Lung (tissue), 12 donors: ENCODE measurements around the gene SLC35F3. TPM values are rescaled to one million over a fixed set of nuclear protein-coding genes. Genes with fewer than 3 reads are reported as not detected.

ENCODE experiments used
- ATAC-seq: fragments of 200-7000 bp; cut with Tn5 transposase; one replicate; pipeline ENCODE4 v1.9.1; 2020; ENCODE audit warnings: moderate number of reproducible peaks; ENCODE audit not compliant: insufficient read depth, low FRiP score
- DNase-seq, 3 donors: peaks; one replicate each; pipeline ENCODE4 v3.0.0-alpha.2; 2013 to 2017
- H3K27ac ChIP-seq, 2 donors: one replicate each; pipeline ENCODE4 v1.5.1; 2013; ENCODE audit warnings: mild to moderate bottlenecking in 2 of 2, moderate library complexity in 2 of 2, control low read depth in 1 of 2, inconsistent platforms in 1 of 2, low read depth in 1 of 2, low read length in 1 of 2
- H3K27me3 ChIP-seq, 3 donors: one replicate each; pipeline ENCODE4 v1.5.1; 2013; ENCODE audit warnings: low read length in 2 of 3; ENCODE audit not compliant: control insufficient read depth in 3 of 3, insufficient read depth in 3 of 3
- H3K36me3 ChIP-seq, 4 donors: one replicate each; pipeline ENCODE4 v1.5.1; 2013; ENCODE audit warnings: low read length in 4 of 4, mild to moderate bottlenecking in 1 of 4, moderate library complexity in 1 of 4; ENCODE audit not compliant: control insufficient read depth in 4 of 4, insufficient read depth in 4 of 4
- H3K4me1 ChIP-seq, 5 donors: one replicate each; pipeline ENCODE4 v1.5.1; 2013; ENCODE audit warnings: low read length in 5 of 5, mild to moderate bottlenecking in 2 of 5, moderate library complexity in 1 of 5; ENCODE audit not compliant: control insufficient read depth in 5 of 5, insufficient read depth in 5 of 5
- H3K4me3 ChIP-seq: one replicate; pipeline ENCODE4 v1.5.1; 2013; ENCODE audit warnings: mild to moderate bottlenecking, control low read depth, moderate library complexity
- H3K9ac ChIP-seq, 2 donors: one replicate each; pipeline ENCODE4 v1.5.1; 2013; ENCODE audit warnings: low read length in 2 of 2, control low read depth in 1 of 2; ENCODE audit not compliant: insufficient read depth in 1 of 2
- H3K9me3 ChIP-seq, 4 donors: one replicate each; pipeline ENCODE4 v1.5.1; 2013; ENCODE audit warnings: low read length in 3 of 4, mild to moderate bottlenecking in 1 of 4, moderate library complexity in 1 of 4; ENCODE audit not compliant: control insufficient read depth in 4 of 4, insufficient read depth in 3 of 4
- CTCF ChIP-seq: IDR thresholded peaks from 2 replicates; pipeline ENCODE4 v1.5.1; 2012; ENCODE audit warnings: mild to moderate bottlenecking; ENCODE audit errors: control extremely low read depth, extremely low read depth
- WGBS, 2 donors: extraction: QIAGEN DNeasy Blood & Tissue Kit; methylation state at CpG; one replicate each; pipeline ENCODE4 v1.1.7; 2013; 5-methylcytosine and 5-hydroxymethylcytosine counted together
- polyA plus RNA-seq, 2 donors: library from polyadenylated mRNA; stranded (reverse); fragments of 200-250 nt; gene quantifications; one replicate each; pipeline ENCODE4 v1.2.1, GENCODE V29; 2013
- total RNA-seq, 2 donors: library from RNA; depleted of rRNA in 1 of 2; stranded (reverse); fragments of >200 nt in 1 of 2; gene quantifications; one replicate each; pipeline ENCODE4 v1.2.1, GENCODE V29; 2014 to 2021
- donor health status: control.
- donor health status: control.
- donor health status: Bipolar disorder and iron deficiency.
- donor health status: healthy.
- donor health status: DM: yes; HTN: yes; CAD: no.

The SLC35F3 gene
- total and polyA plus RNA-seq, 4 donors = 0.09 to 1.4 (median 0.48) TPM

GRCh38 chr1:234067581-234068337 lies 163.3 kb downstream of the SLC35F3 start:
- no peak for TF ChIP-seq CTCF
- Histone ChIP-seq H3K9ac (no peak overlapping the region), H3K4me1 (no peaks in the 10 kb centered on the region), H3K4me3 (no peak overlapping the region), H3K27me3 (no peaks in the 10 kb centered on the region), H3K9me3 (no peaks in the 10 kb centered on the region), H3K36me3 (no peaks in the 10 kb centered on the region), H3K27ac (no peak overlapping the region)
- 71 to 87% methylated on average over 8 of the region's 8 CpGs for WGBS, 2 donors
- DNase-seq (no peak), ATAC-seq (no peak)

GRCh38 chr1:234069760-234070159 lies 165.3 kb downstream of the SLC35F3 start:
- Histone ChIP-seq H3K4me1 (no peaks in the 10 kb centered on the region), H3K9me3 (no peaks in the 10 kb centered on the region), H3K27ac (no peak overlapping the region), H3K36me3 (no peaks in the 10 kb centered on the region), H3K4me3 (no peak overlapping the region), H3K9ac (no peak overlapping the region), H3K27me3 (no peaks in the 10 kb centered on the region)
- 75 to 81% methylated on average over 3 of the region's 3 CpGs for WGBS, 2 donors
- ATAC-seq (no peak), DNase-seq (no peak)
- no peak for TF ChIP-seq CTCF

DNA sequence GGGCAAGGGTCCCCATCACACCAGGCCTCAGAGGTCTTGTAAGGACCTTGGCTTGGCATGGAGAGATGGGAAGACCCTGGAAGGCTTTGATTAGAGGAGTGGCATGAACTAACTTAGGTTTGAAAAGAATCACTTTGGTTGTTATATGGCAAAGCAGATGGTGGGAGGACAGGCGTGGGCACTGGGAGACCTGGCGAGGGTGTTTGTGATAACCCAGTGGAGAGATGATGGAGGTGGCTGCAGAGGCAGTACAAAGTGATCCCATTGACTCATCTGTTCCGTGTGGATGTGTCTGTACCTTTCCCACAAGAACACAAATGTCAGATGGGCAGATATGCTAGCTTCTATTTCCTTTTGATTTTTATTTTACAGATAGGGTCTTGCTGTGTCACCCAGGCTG lies 168.3 kb downstream of the SLC35F3 start:
- Histone ChIP-seq H3K36me3 (no peaks in the 10 kb centered on the region), H3K27ac (no peak overlapping the region), H3K9ac (no peak overlapping the region), H3K4me1 (no peaks in the 10 kb centered on the region), H3K4me3 (no peak overlapping the region), H3K27me3 (no peaks in the 10 kb centered on the region), H3K9me3 (no peaks in the 10 kb centered on the region)
- WGBS, 2 donors = 89% methylated on average over 3 of the region's 3 CpGs
- ATAC-seq = no peak
- TF ChIP-seq CTCF = no peak
- DNase-seq = no peak

DNA sequence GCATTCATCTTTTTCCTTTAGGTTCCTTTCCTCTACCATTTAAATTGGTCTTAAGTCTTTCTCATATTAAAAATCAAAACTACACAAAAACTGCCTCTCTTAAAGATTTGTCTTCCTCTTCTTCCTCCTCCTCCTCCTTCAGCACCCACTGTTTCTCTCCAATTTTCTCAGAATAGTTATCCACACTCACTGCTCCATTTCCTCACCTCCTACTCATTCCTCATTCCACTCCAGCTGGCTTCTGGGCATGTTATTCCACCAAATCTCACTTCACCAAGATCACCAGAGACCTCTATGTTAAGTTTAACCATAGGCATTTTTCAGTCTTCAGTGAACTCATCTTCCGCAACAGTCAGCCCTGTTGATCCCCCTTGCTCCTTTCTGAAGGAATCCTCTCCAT lies 173.7 kb downstream of the SLC35F3 start:
- Histone ChIP-seq H3K9me3 (no peaks in the 10 kb centered on the region), H3K27ac (no peak overlapping the region), H3K27me3 (no peaks in the 10 kb centered on the region), H3K4me1 (no peaks in the 10 kb centered on the region), H3K4me3 (no peak overlapping the region), H3K36me3 (no peaks in the 10 kb centered on the region), H3K9ac (no peak overlapping the region)
- no peak for TF ChIP-seq CTCF
- DNase-seq (no peak), ATAC-seq (no peak)
- 99 to 100% methylated on average over 1 of the region's 1 CpG for WGBS, 2 donors
